Naive thymus-derived CD4-positive, alpha-beta T cell (primary cell): ENCODE measurements around the gene MS4A1. TPM values are rescaled to one million over a fixed set of nuclear protein-coding genes. Genes with fewer than 3 reads are reported as not detected.

ENCODE experiments used
- ATAC-seq: fragments of 150-1000 bp; cut with Tn5 transposase; 2 replicates; pipeline ENCODE4 v1.10.0; 2021; ENCODE audit warnings: mild to moderate bottlenecking, moderate library complexity
- CTCF ChIA-PET: fragments of 350-600 bp; sonication (Branson Sonifier 250); formaldehyde crosslinking; loops from one replicate; lab custom pipeline; 2021; ENCODE audit warnings: antibody characterized with exemption; lab: Charles Lee
- POLR2A ChIA-PET: fragments of 350-600 bp; sonication (Branson Sonifier 250); formaldehyde crosslinking; loops from one replicate; lab custom pipeline; 2021; ENCODE audit warnings: antibody characterized with exemption, inconsistent platforms; lab: Charles Lee
- DNase-seq, 9 donors: peaks; one replicate each; pipeline versions ENCODE4 v3.0.0 to v3.0.0-alpha.2; 2020 to 2022; ENCODE audit warnings: mixed read lengths in 1 of 9
- H3K27ac ChIP-seq: one replicate; pipeline ENCODE4 v1.7.0; 2013; ENCODE audit warnings: mild to moderate bottlenecking, low read depth, low read length, moderate library complexity
- H3K27me3 ChIP-seq, 2 donors: one replicate each; pipeline ENCODE4 v1.7.0; 2013; ENCODE audit warnings: low read length in 2 of 2, mild to moderate bottlenecking in 2 of 2, moderate library complexity in 2 of 2; ENCODE audit not compliant: control insufficient read depth in 2 of 2, insufficient read depth in 2 of 2
- H3K36me3 ChIP-seq, 3 experiments: 1 replicate in 2 of 3; 2 replicates in 1 of 3; pipeline ENCODE4 v1.7.0; 2013; ENCODE audit warnings: low read length in 3 of 3, mild to moderate bottlenecking in 3 of 3, moderate library complexity in 1 of 3; ENCODE audit not compliant: insufficient read depth in 3 of 3, control insufficient read depth in 2 of 3
- H3K4me1 ChIP-seq, 2 donors: one replicate each; pipeline ENCODE4 v1.7.0; 2013; ENCODE audit warnings: low read length in 2 of 2, mild to moderate bottlenecking in 2 of 2, moderate library complexity in 1 of 2; ENCODE audit not compliant: control insufficient read depth in 2 of 2, insufficient read depth in 2 of 2
- H3K4me3 ChIP-seq: 2 replicates; pipeline ENCODE4 v1.7.0; 2013; ENCODE audit warnings: mild to moderate bottlenecking, low read length
- H3K9me3 ChIP-seq, 3 experiments: 1 replicate in 2 of 3; 2 replicates in 1 of 3; pipeline ENCODE4 v1.7.0; 2013; ENCODE audit warnings: low read length in 3 of 3; ENCODE audit not compliant: control insufficient read depth in 2 of 3
- H3K27ac Mint-ChIP-seq, 9 donors: one replicate each; pipeline ENCODE4 v1.8.0; 2020 to 2022; ENCODE audit warnings: mixed read lengths in 9 of 9, mild to moderate bottlenecking in 8 of 9, moderate library complexity in 5 of 9, inconsistent platforms in 2 of 9
- H3K27me3 Mint-ChIP-seq, 5 donors: one replicate each; pipeline ENCODE4 v1.8.0; 2021 to 2022; ENCODE audit warnings: mixed read lengths in 5 of 5, mild to moderate bottlenecking in 1 of 5
- H3K36me3 Mint-ChIP-seq, 5 donors: one replicate each; pipeline ENCODE4 v1.8.0; 2020 to 2022; ENCODE audit warnings: mixed read lengths in 5 of 5, mild to moderate bottlenecking in 3 of 5, inconsistent platforms in 1 of 5
- H3K4me1 Mint-ChIP-seq, 7 donors: one replicate each; pipeline ENCODE4 v1.8.0; 2020 to 2022; ENCODE audit warnings: mixed read lengths in 7 of 7, mild to moderate bottlenecking in 3 of 7, inconsistent platforms in 1 of 7
- H3K4me3 Mint-ChIP-seq, 10 donors: one replicate each; pipeline ENCODE4 v1.8.0; 2020 to 2022; ENCODE audit warnings: mild to moderate bottlenecking in 10 of 10, mixed read lengths in 10 of 10, moderate library complexity in 6 of 10, inconsistent platforms in 2 of 10
- H3K9me3 Mint-ChIP-seq, 11 donors: one replicate each; pipeline ENCODE4 v1.8.0; 2020 to 2022; ENCODE audit warnings: mixed read lengths in 11 of 11, mild to moderate bottlenecking in 4 of 11, inconsistent platforms in 1 of 11, moderate library complexity in 1 of 11
- intact Hi-C, 2 donors: fragments of 100-400 bp; cut with micrococcal nuclease; formaldehyde crosslinking; loops; one replicate each; pipeline ENCODE4 v1.15.1; 2023
- polyA plus RNA-seq, 2 donors: library from polyadenylated mRNA; unstranded; fragments of 300-500 nt; fragmentation: Illumina TruSeq; gene quantifications; one replicate each; pipeline ENCODE4 v1.2.3, GENCODE V29; 2021
- total RNA-seq, 6 experiments: library from RNA in 5 of 6; stranded (reverse) in 5 of 6; gene quantifications; 1 replicate in 5 of 6; 2 replicates in 1 of 6; pipeline ENCODE4 v1.2.3 and lab custom pipeline; 2021 to 2026

Gene MS4A1
- total and polyA plus RNA-seq, 7 experiments from 2014 or later: 0.92 to 22.1 (median 1.4) TPM; not detected in 1

DNA sequence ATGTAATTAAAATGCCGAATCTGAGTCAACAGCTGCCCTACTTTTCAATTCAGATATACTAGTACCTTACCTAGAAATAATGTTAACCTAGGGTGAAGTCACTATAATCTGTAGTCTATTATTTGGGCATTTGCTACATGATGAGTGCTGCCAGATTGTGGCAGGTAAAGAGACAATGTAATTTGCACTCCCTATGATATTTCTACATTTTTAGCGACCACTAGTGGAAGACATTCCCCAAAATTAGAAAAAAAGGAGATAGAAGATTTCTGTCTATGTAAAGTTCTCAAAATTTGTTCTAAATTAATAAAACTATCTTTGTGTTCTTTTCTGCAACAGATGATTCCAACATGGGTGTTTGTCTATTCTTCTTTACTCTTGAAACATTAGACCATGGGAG lies 14.1 kb downstream of the MS4A1 start:
- Mint-ChIP-seq H3K4me3 (no peak overlapping the region), H3K27me3 (peaks cover 5 to 45% (median 21%) of the 10 kb centered on the region in 5 donors), H3K27ac (no peak overlapping the region), H3K9me3 (peaks cover 0 to 5% (median 0%) of the 10 kb centered on the region in 11 donors), H3K36me3 (no peaks in the 10 kb centered on the region), H3K4me1 (peaks cover 0 to 2% (median 0%) of the 10 kb centered on the region in 7 donors)
- H3K9me3 ChIP-seq: no peaks in the 10 kb centered on the region
- ATAC-seq (no peak), DNase-seq (no peak)
- ChIA-PET CTCF (no interaction called here), POLR2A (no interaction called here)
- H3K27ac ChIP-seq: no peak overlapping the region
- H3K4me3 ChIP-seq: no peak overlapping the region
- intact Hi-C loops: no loop called here
- no peaks in the 10 kb centered on the region for H3K4me1 ChIP-seq
- H3K27me3 ChIP-seq: no peaks in the 10 kb centered on the region
- H3K36me3 ChIP-seq: no peaks in the 10 kb centered on the region

DNA sequence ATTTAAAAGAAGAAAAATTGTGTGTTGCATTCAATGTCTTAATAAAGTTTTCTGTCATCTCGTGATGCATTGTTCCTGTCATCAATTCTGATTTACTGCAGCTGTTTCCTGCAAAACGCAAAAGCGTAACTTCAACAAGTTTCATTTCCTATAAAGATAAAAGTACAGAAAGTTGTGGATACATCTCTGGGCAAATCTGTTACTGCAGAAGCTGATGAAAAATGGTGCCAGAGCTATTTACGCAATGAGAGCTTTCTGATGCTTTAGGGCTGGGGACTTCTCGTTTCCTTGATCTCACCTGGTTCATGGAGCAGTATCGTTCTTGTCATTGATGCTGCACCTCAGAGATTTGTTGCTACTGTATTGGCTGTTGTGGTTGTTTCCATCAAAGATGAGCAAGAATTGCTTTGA lies 21.4 kb downstream of the MS4A1 start:
- Histone ChIP-seq H3K4me1 (no peaks in the 10 kb centered on the region), H3K27ac (no peak overlapping the region), H3K27me3 (no peaks in the 10 kb centered on the region), H3K4me3 (no peak overlapping the region), H3K36me3 (no peaks in the 10 kb centered on the region), H3K9me3 (no peaks in the 10 kb centered on the region)
- H3K4me3 Mint-ChIP-seq: no peak overlapping the region
- intact Hi-C loops: no loop called here
- ChIA-PET POLR2A (no interaction called here), CTCF (no interaction called here)
- DNase-seq (no peak), ATAC-seq (peak; percentile 36)
- H3K9me3 Mint-ChIP-seq: peaks cover 0 to 8% (median 0%) of the 10 kb centered on the region in 11 donors
- peaks cover 0 to 2% (median 0%) of the 10 kb centered on the region in 7 donors for H3K4me1 Mint-ChIP-seq
- H3K27me3 Mint-ChIP-seq: peaks cover 5 to 19% (median 13%) of the 10 kb centered on the region in 5 donors
- H3K36me3 Mint-ChIP-seq: no peaks in the 10 kb centered on the region
- no peak overlapping the region for H3K27ac Mint-ChIP-seq

GRCh38 chr11:60482361-60482760 lies 26.7 kb downstream of the MS4A1 start:
- H3K27ac ChIP-seq: no peak overlapping the region
- no peak overlapping the region for H3K27ac Mint-ChIP-seq
- H3K36me3 ChIP-seq: no peaks in the 10 kb centered on the region
- no peaks in the 10 kb centered on the region for H3K36me3 Mint-ChIP-seq
- no peaks in the 10 kb centered on the region for H3K27me3 ChIP-seq
- ChIA-PET CTCF (no interaction called here), POLR2A (no interaction called here)
- intact Hi-C loops: no loop called here
- H3K4me1 ChIP-seq: no peaks in the 10 kb centered on the region
- peak; percentile 66 for ATAC-seq
- no peak overlapping the region for H3K4me3 ChIP-seq
- no peaks in the 10 kb centered on the region for H3K9me3 Mint-ChIP-seq
- DNase-seq: no peak
- H3K4me1 Mint-ChIP-seq: peaks cover 0 to 8% (median 4%) of the 10 kb centered on the region in 7 donors
- no peaks in the 10 kb centered on the region for H3K9me3 ChIP-seq
- peak overlapping the region in 1 of 10 donors; percentile 6 for H3K4me3 Mint-ChIP-seq
- H3K27me3 Mint-ChIP-seq: peaks cover 0 to 19% (median 9%) of the 10 kb centered on the region in 5 donors

- Histone ChIP-seq H3K9me3 (no peaks in the 10 kb centered on the region), H3K4me3 (no peak overlapping the region), H3K4me1 (no peaks in the 10 kb centered on the region), H3K36me3 (no peaks in the 10 kb centered on the region), H3K27me3 (no peaks in the 10 kb centered on the region), H3K27ac (no peak overlapping the region)
- H3K27me3 Mint-ChIP-seq: peaks cover 0 to 13% (median 7%) of the 10 kb centered on the region in 5 donors
- H3K36me3 Mint-ChIP-seq: no peaks in the 10 kb centered on the region
- ATAC-seq: peak; percentile 70
- DNase-seq: no peak
- H3K4me1 Mint-ChIP-seq: peaks cover 0 to 8% (median 4%) of the 10 kb centered on the region in 7 donors
- intact Hi-C loops: loop anchor here in 1 of 2 donors (1.0 kb wide), 1 partner anchor 123 kb away; no protein-coding TSS in a partner anchor
- CTCF ChIA-PET: no interaction called here
- H3K27ac Mint-ChIP-seq: no peak overlapping the region
- H3K4me3 Mint-ChIP-seq: no peak overlapping the region
- POLR2A ChIA-PET: no interaction called here
- H3K9me3 Mint-ChIP-seq: no peaks in the 10 kb centered on the region
These were observed 30.3 kb downstream of the MS4A1 start for GRCh38 chr11:60485987-60486386.

- Mint-ChIP-seq H3K27ac (no peak within 1 kb of the TSS), H3K4me3 (no peak within 1 kb of the TSS), H3K27me3 (peaks cover 0 to 28% (median 14%) of the 10 kb centered on the region in 5 donors), H3K4me1 (no peaks in the 10 kb centered on the region), H3K9me3 (no peaks in the 10 kb centered on the region), H3K36me3 (no peaks in the 10 kb centered on the region)
- no peak within 1 kb of the TSS for H3K27ac ChIP-seq
- no peak for ATAC-seq
- no peak for DNase-seq
- H3K36me3 ChIP-seq: no peaks in the 10 kb centered on the region
- POLR2A ChIA-PET: no interaction called here
- H3K4me3 ChIP-seq: no peak within 1 kb of the TSS
- no peaks in the 10 kb centered on the region for H3K4me1 ChIP-seq
- CTCF ChIA-PET: no interaction called here
- no peaks in the 10 kb centered on the region for H3K27me3 ChIP-seq
- no peaks in the 10 kb centered on the region for H3K9me3 ChIP-seq
- intact Hi-C loops: no loop called here
These were observed 36.9 kb downstream of the MS4A1 start, which contains the start of gene MS4A12 for GRCh38 chr11:60492488-60493009. Gene MS4A12, plus strand, starts transcription at chr11:60492778. Its CDS starts 4,541 bp downstream, at chr11:60497319.

- no peak for ATAC-seq
- no peaks in the 10 kb centered on the region for H3K4me1 ChIP-seq
These were observed 37.8 kb downstream of the MS4A1 start for GRCh38 chr11:60493454-60493853.

DNA sequence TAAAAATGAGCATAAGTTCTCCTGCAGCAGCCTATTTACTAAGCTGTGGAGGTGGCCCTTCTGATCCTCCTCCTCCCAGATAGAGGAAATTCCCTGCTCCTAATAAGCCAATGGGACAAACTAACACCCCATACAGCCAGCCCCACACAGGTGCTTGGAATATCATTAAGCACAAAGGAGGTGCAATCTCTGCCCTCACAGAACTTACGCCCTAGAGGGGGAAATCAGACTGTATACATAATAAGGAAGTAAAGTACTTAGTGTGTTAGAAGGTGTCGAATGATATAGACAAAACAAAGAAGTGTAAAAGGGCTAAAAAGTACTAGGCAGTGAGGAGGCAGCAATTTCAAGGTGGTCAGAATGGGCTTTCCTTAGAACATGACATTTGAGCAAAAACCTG lies 42.8 kb downstream of the MS4A1 start:
- Mint-ChIP-seq H3K9me3 (no peaks in the 10 kb centered on the region), H3K4me1 (peaks cover 0 to 4% (median 0%) of the 10 kb centered on the region in 7 donors), H3K4me3 (no peak overlapping the region), H3K36me3 (no peaks in the 10 kb centered on the region), H3K27ac (no peak overlapping the region), H3K27me3 (peaks cover 4 to 70% (median 14%) of the 10 kb centered on the region in 5 donors)
- Histone ChIP-seq H3K4me1 (no peaks in the 10 kb centered on the region), H3K36me3 (no peaks in the 10 kb centered on the region), H3K27me3 (no peaks in the 10 kb centered on the region), H3K9me3 (no peaks in the 10 kb centered on the region), H3K4me3 (no peak overlapping the region), H3K27ac (no peak overlapping the region)
- DNase-seq (no peak), ATAC-seq (peak; percentile 44)
- intact Hi-C loops: no loop called here
- POLR2A ChIA-PET: no interaction called here
- CTCF ChIA-PET: no interaction called here

More at GRCh38 chr11:60493454-60493853, 37.8 kb downstream of the MS4A1 start:
- intact Hi-C loops: no loop called here
- H3K4me3 Mint-ChIP-seq: no peak overlapping the region
- Histone ChIP-seq H3K9me3 (no peaks in the 10 kb centered on the region), H3K4me3 (no peak overlapping the region), H3K27ac (no peak overlapping the region), H3K36me3 (no peaks in the 10 kb centered on the region), H3K27me3 (no peaks in the 10 kb centered on the region)
- CTCF ChIA-PET: no interaction called here
- H3K27me3 Mint-ChIP-seq: peaks cover 4 to 32% (median 20%) of the 10 kb centered on the region in 5 donors
- DNase-seq: no peak
- H3K36me3 Mint-ChIP-seq: no peaks in the 10 kb centered on the region
- peaks cover 0 to 1% (median 0%) of the 10 kb centered on the region in 7 donors for H3K4me1 Mint-ChIP-seq
- no peaks in the 10 kb centered on the region for H3K9me3 Mint-ChIP-seq
- no peak overlapping the region for H3K27ac Mint-ChIP-seq
- POLR2A ChIA-PET: no interaction called here
